Muscle of leg (tissue), 11 donors: ENCODE data around the gene HSPB6. TPM values are rescaled to one million over a fixed set of nuclear protein-coding genes. Genes with fewer than 3 reads are reported as not detected.

Source experiments
- DNase-seq: peaks from one replicate; pipeline ENCODE4 v3.0.0; 2013
- H3K27ac ChIP-seq: one replicate; pipeline ENCODE4 v1.5.1; 2013; ENCODE audit warnings: mild to moderate bottlenecking, low read length, control low read depth
- H3K27me3 ChIP-seq: one replicate; pipeline ENCODE4 v1.6.1; 2013; ENCODE audit warnings: low read length; ENCODE audit not compliant: control insufficient read depth, insufficient read depth
- H3K36me3 ChIP-seq: one replicate; pipeline ENCODE4 v1.6.1; 2013; ENCODE audit warnings: low read length; ENCODE audit not compliant: control insufficient read depth, insufficient read depth
- H3K4me1 ChIP-seq: one replicate; pipeline ENCODE4 v1.6.1; 2013; ENCODE audit warnings: low read length; ENCODE audit not compliant: control insufficient read depth, insufficient read depth
- H3K4me3 ChIP-seq: one replicate; pipeline ENCODE4 v1.5.1; 2013; ENCODE audit warnings: low read length, control low read depth
- H3K9me3 ChIP-seq: replicated peaks from 2 replicates; pipeline ENCODE4 v1.6.1; 2013; ENCODE audit warnings: low read depth, low read length; ENCODE audit not compliant: control insufficient read depth
- WGBS: methylation state at CpG from one replicate; pipeline ENCODE4 v1.1.5; 2013; ENCODE audit warnings: missing lambda C conversion rate; ENCODE audit not compliant: insufficient coverage; 5-methylcytosine and 5-hydroxymethylcytosine counted together
- polyA plus RNA-seq, 8 donors: library from polyadenylated mRNA; unstranded; fragments of 120-200 nt; gene quantifications; one replicate each; pipeline versions ENCODE4 v1.2.1 to v1.2.3, GENCODE V29; 2013; ENCODE audit warnings: inconsistent platforms in 1 of 8, low replicate concordance in 1 of 8; ENCODE audit not compliant: insufficient read length in 8 of 8, insufficient read depth in 1 of 8
- total RNA-seq: library from RNA; stranded (reverse); fragments of 120-200 nt; gene quantifications from one replicate; pipeline ENCODE4 v1.2.4, GENCODE V29; 2013

The HSPB6 gene
- total and polyA plus RNA-seq, 9 donors, result 46.7 to 741 (median 466) TPM

DNA sequence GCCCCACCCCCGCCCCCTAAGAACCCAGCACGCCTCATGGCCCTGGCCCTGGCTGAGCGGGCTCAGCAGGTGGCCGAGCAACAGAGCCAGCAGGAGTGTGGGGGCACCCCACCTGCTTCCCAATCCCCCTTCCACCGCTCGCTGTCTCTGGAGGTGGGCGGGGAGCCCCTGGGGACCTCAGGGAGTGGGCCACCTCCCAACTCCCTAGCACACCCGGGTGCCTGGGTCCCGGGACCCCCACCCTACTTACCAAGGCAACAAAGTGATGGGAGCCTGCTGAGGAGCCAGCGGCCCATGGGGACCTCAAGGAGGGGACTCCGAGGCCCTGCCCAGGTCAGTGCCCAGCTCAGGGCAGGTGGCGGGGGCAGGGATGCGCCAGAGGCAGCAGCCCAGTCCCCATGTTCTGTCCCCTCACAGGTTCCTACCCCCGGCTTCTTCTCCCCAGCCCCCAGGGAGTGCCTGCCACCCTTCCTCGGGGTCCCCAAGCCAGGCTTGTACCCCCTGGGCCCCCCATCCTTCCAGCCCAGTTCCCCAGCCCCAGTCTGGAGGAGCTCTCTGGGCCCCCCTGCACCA is 30.5 kb upstream of the HSPB6 start:
- DNase-seq, result no peak
- Histone ChIP-seq H3K36me3 (peaks cover 15% of the 10 kb centered on the region), H3K27me3 (no peaks in the 10 kb centered on the region), H3K27ac (no peak overlapping the region), H3K9me3 (no peaks in the 10 kb centered on the region), H3K4me3 (no peak overlapping the region), H3K4me1 (no peaks in the 10 kb centered on the region)
- 89% methylated on average over 8 of the region's 15 CpGs for WGBS

DNA sequence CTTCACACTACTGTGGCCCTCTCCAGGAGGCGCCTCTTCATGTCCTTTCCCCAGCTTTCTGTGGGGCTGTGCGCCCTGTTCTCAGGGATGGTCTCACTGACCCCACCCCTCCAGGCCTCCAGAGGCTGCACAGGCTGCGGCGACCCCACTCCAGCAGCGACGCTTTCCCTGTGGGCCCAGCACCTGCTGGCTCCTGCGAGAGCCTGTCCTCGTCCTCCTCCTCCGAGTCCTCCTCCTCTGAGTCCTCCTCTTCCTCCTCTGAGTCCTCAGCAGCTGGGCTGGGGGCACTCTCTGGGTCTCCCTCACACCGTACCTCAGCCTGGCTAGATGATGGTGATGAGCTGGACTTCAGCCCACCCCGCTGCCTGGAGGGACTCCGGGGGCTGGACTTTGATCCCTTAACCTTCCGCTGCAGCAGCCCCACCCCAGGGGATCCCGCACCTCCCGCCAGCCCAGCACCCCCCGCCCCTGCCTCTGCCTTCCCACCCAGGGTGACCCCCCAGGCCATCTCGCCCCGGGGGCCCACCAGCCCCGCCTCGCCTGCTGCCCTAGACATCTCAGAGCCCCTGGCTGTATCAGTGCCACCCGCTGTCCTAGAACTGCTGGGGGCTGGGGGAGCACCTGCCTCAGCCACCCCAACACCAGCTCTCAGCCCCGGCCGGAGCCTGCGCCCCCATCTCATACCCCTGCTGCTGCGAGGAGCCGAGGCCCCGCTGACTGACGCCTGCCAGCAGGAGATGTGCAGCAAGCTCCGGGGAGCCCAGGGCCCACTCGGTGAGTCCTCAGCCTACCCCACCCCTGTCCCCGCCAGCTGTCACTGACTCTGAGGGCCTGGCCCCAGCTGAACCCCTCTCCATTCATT is 29.7 kb upstream of the HSPB6 start:
- WGBS, result 78% methylated on average over 26 of the region's 31 CpGs
- no peak overlapping the region for H3K4me3 ChIP-seq

DNA sequence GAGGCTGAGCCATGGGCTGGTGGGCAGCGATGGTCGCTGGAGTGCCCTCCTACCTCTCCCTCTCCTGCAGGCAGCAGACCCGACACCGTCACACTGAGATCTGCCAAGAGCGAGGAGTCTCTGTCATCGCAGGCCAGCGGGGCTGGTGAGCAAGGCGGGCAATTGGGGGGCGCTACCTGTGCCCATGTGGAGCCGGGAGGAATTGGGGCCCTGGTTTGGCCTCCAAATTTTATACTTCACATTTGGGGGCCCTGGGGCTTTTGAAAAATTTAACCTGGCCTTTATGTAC is 28.5 kb upstream of the HSPB6 start:
- H3K4me1 ChIP-seq, result no peaks in the 10 kb centered on the region
- H3K4me3 ChIP-seq, result no peak overlapping the region
- no peaks in the 10 kb centered on the region for H3K27me3 ChIP-seq
- no peak overlapping the region for H3K27ac ChIP-seq
- no peaks in the 10 kb centered on the region for H3K9me3 ChIP-seq
- peak; percentile 1 for DNase-seq
- peaks cover 32% of the 10 kb centered on the region for H3K36me3 ChIP-seq
- WGBS, result 79% methylated on average over 5 of the region's 10 CpGs

More for the DNA sequence above, 29.7 kb upstream of the HSPB6 start:
- Histone ChIP-seq H3K4me1 (no peaks in the 10 kb centered on the region), H3K27ac (no peak overlapping the region), H3K27me3 (no peaks in the 10 kb centered on the region), H3K9me3 (no peaks in the 10 kb centered on the region), H3K36me3 (peaks cover 22% of the 10 kb centered on the region)
- DNase-seq, result peak; percentile 1

GRCh38 chr19:35784503-35785338 is 27.9 kb upstream of the HSPB6 start:
- Histone ChIP-seq H3K4me3 (no peak overlapping the region), H3K36me3 (peaks cover 35% of the 10 kb centered on the region), H3K9me3 (no peaks in the 10 kb centered on the region), H3K27me3 (no peaks in the 10 kb centered on the region), H3K27ac (no peak overlapping the region), H3K4me1 (no peaks in the 10 kb centered on the region)
- 60% methylated on average over 35 of the region's 45 CpGs for WGBS
- peak; percentile 1 for DNase-seq

DNA sequence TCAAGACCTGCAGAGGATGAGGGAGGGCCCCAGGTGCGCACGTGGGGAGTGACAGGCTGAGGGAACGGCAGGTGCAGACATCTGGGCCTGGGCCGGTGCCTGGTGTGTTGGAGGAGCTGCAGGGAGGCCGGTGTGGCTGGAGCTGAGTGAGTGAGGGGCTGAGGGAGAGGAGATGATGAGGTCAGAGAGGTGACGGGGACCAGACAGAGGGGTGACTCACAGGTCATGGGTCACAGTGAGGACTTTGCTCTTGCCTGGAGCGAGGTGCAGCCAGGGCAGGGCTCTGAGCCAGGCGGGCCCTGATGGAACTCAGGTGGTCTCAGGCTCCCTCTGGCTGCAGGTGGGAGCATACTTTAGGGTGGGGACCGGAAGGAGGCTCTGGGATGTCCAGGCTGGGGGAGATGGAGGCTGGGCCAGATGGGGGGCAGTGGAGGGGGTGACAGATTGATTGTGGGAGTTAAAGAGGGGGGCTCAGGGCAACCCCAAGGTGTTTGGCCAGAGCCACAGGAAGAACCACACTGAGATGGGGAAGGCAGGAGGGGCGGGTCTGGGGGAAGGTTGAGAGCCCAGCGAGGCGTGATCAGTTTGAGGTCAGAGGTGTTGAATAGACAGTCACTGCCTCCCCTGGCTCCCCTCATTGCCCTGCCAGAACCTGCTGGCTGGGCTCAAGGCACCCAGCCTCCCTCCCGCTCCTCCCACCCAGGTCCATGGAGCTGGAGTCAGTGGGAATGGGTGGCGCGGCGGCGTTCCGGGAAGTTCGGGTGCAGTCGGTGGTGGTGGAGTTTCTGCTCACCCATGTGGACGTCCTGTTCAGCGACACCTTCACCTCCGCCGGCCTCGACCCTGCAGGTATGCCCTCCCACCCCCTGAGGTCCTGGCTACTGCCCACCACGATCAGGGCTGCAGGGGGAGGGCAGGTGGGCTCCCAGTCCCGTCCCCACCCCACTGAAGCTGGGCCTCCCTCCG is 26.9 kb upstream of the HSPB6 start:
- no peaks in the 10 kb centered on the region for H3K27me3 ChIP-seq
- peak; percentile 4 for DNase-seq
- no peak overlapping the region for H3K4me3 ChIP-seq
- no peaks in the 10 kb centered on the region for H3K9me3 ChIP-seq
- peaks cover 40% of the 10 kb centered on the region for H3K36me3 ChIP-seq
- H3K27ac ChIP-seq, result no peak overlapping the region
- WGBS, result 67% methylated on average over 20 of the region's 28 CpGs
- no peaks in the 10 kb centered on the region for H3K4me1 ChIP-seq

- H3K36me3 ChIP-seq, result peaks cover 48% of the 10 kb centered on the region
- no peak overlapping the region for H3K4me3 ChIP-seq
- 98% methylated on average over 8 of the region's 12 CpGs for WGBS
These were observed 25.8 kb upstream of the HSPB6 start for GRCh38 chr19:35782589-35782988.

DNA sequence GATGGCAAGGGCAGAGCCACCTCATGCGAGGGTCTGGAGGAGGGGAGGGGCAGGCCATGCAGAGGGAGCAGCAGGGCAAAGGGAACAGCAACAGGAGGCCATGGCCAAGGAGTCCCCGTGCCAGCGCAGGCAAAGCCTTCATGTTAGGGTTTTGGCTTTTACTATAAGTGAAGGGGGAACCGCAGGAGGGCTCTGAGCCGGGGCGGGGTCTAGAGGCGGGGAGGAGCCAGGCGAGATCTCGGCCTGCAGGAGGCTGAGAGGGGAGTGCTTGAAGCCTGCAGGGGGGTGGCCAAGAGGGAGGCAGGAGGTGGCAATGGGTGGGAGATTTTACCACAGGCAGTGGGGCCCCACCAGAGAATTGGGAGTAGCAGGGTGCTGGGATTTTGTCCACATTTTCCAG is 24.8 kb upstream of the HSPB6 start:
- Histone ChIP-seq H3K4me1 (peaks cover 6% of the 10 kb centered on the region), H3K27me3 (no peaks in the 10 kb centered on the region), H3K36me3 (peaks cover 49% of the 10 kb centered on the region), H3K27ac (no peak overlapping the region), H3K9me3 (no peaks in the 10 kb centered on the region), H3K4me3 (no peak overlapping the region)
- no peak for DNase-seq
- 58% methylated on average over 8 of the region's 9 CpGs for WGBS

More at GRCh38 chr19:35782589-35782988, 25.8 kb upstream of the HSPB6 start:
- Histone ChIP-seq H3K27me3 (no peaks in the 10 kb centered on the region), H3K27ac (no peak overlapping the region), H3K9me3 (no peaks in the 10 kb centered on the region), H3K4me1 (no peaks in the 10 kb centered on the region)
- no peak for DNase-seq

GRCh38 chr19:35780717-35781116 is 23.9 kb upstream of the HSPB6 start:
- Histone ChIP-seq H3K9me3 (no peaks in the 10 kb centered on the region), H3K4me3 (no peak overlapping the region), H3K4me1 (peaks cover 12% of the 10 kb centered on the region), H3K36me3 (peaks cover 49% of the 10 kb centered on the region), H3K27me3 (no peaks in the 10 kb centered on the region), H3K27ac (no peak overlapping the region)
- 94% methylated on average over 15 of the region's 20 CpGs for WGBS
- no peak for DNase-seq

DNA sequence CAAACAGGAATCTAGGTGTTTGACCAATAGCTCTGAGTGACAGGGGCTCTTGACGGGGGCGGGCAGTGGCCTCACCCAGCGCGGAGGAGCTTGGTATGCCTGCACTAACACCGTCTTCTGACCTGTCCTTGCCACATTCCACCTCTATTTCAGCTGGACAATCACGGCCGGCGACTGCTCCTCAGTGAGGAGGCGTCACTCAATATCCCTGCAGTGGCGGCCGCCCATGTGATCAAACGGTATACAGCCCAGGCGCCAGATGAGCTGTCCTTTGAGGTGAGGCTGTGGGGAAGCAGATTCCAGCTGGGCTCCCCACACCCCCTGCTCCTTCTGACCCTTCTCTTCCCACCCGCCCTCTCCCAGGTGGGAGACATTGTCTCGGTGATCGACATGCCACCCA is 23.2 kb upstream of the HSPB6 start:
- H3K4me3 ChIP-seq, result no peak overlapping the region
- 89% methylated on average over 7 of the region's 16 CpGs for WGBS
- DNase-seq, result no peak
- H3K9me3 ChIP-seq, result no peaks in the 10 kb centered on the region
- H3K36me3 ChIP-seq, result peaks cover 46% of the 10 kb centered on the region
- no peak overlapping the region for H3K27ac ChIP-seq
- no peaks in the 10 kb centered on the region for H3K27me3 ChIP-seq
- peaks cover 13% of the 10 kb centered on the region for H3K4me1 ChIP-seq
